Vagina (tissue), 2 donors: ENCODE data around the gene CHMP1B. TPM values are rescaled to one million over a fixed set of nuclear protein-coding genes. Genes with fewer than 3 reads are reported as not detected.

Source experiments
- DNase-seq, 2 donors: peaks; one replicate each; pipeline ENCODE4 v3.0.0-alpha.2; 2017; ENCODE audit errors: extremely low spot score in 2 of 2
- H3K27ac ChIP-seq: fragments of 200-600 bp; sonication (generic); one replicate; pipeline ENCODE4 v1.5.1; 2019
- H3K27me3 ChIP-seq: fragments of 200-600 bp; sonication (generic); one replicate; pipeline ENCODE4 v1.5.1; 2019
- H3K36me3 ChIP-seq, 2 donors: fragments of 200-600 bp; sonication (generic); one replicate each; pipeline ENCODE4 v1.5.1; 2017 to 2019
- H3K4me1 ChIP-seq: fragments of 200-600 bp; sonication (generic); one replicate; pipeline ENCODE4 v1.5.1; 2019
- H3K4me3 ChIP-seq, 2 donors: fragments of 200-600 bp; sonication (generic); 1 replicate in 1 of 2; 2 replicates in 1 of 2; pipeline ENCODE4 v1.5.1; 2016 to 2019
- H3K9me3 ChIP-seq: fragments of 200-600 bp; sonication (generic); one replicate; pipeline ENCODE4 v1.5.1; 2019
- CTCF ChIP-seq, 3 experiments: fragments of 450-650 bp in 2 of 3; fragments of 200-600 bp in 1 of 3; sonication (generic) in 1 of 3; IDR thresholded peaks; one replicate each; pipeline ENCODE4 v1.5.1; 2017 to 2019; ENCODE audit warnings: antibody characterized with exemption in 3 of 3, mild to moderate bottlenecking in 2 of 3, moderate library complexity in 2 of 3
- POLR2A ChIP-seq, 2 donors: fragments of 450-650 bp; IDR thresholded peaks; one replicate each; pipeline ENCODE4 v1.6.1; 2017; ENCODE audit warnings: antibody characterized with exemption in 2 of 2, mild to moderate bottlenecking in 2 of 2, moderate library complexity in 2 of 2
- POLR2AphosphoS5 ChIP-seq, 2 donors: sonication (generic); formaldehyde crosslinking; IDR thresholded peaks; one replicate each; pipeline ENCODE4 v1.9.0; 2017; ENCODE audit warnings: antibody characterized with exemption in 2 of 2, mild to moderate bottlenecking in 2 of 2, low read depth in 1 of 2; ENCODE audit not compliant: insufficient read depth in 1 of 2
- intact Hi-C: fragments of 100-400 bp; cut with DNase I; formaldehyde crosslinking; loops from one replicate; pipeline ENCODE4 v1.15.1; 2023
- total RNA-seq: library from RNA; depleted of rRNA; stranded (reverse); fragments of >200 nt; gene quantifications from one replicate; pipeline ENCODE4 v1.2.3, GENCODE V29; 2016

The CHMP1B gene
- total RNA-seq, 1 donor from 2014 or later: 44.7 TPM

DNA sequence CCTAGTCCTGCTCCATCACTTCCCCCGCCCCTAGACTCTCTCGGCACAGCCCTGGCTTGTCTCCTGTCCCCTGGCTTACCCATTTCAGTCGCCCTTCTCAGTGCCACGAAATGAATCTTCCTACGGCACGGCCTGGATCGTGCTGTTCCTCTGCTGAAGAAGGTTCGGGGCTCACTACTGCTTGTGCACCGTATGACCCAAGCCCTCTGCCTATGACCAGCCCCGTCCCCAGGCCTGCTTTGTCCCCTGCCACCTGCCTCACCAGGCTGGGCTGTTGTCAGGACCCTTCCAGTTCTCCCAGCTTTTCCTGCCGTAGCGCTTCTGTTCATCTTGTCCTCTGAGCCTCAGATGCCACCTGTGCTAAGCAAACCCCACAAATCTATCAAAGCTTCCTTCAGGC lies 13.9 kb downstream of the CHMP1B start:
- H3K27ac ChIP-seq: no peak overlapping the region

GRCh38 chr18:11866329-11866728 lies 15.1 kb downstream of the CHMP1B start:
- Histone ChIP-seq H3K27ac (no peak overlapping the region), H3K27me3 (no peaks in the 10 kb centered on the region), H3K9me3 (no peaks in the 10 kb centered on the region), H3K4me1 (no peaks in the 10 kb centered on the region), H3K4me3 (no peak overlapping the region), H3K36me3 (peaks cover 0 to 9% of the 10 kb centered on the region in 2 donors)
- intact Hi-C loops: no loop called here
- DNase-seq: no peak
- no peak for TF ChIP-seq CTCF (IDR thresholded peaks at IDR 0.05)
- TF ChIP-seq POLR2AphosphoS5 (IDR thresholded peaks at IDR 0.05; ENCODE audit: insufficient read depth in 1 of 2, low read depth in 1 of 2): no peak
- no peak for TF ChIP-seq POLR2A (IDR thresholded peaks at IDR 0.05)

More for the DNA sequence above, 13.9 kb downstream of the CHMP1B start:
- no peaks in the 10 kb centered on the region for H3K9me3 ChIP-seq
- intact Hi-C loops: no loop called here
- H3K4me1 ChIP-seq: peaks cover 4% of the 10 kb centered on the region
- H3K4me3 ChIP-seq: no peak overlapping the region
- TF ChIP-seq POLR2AphosphoS5 (IDR thresholded peaks at IDR 0.05; ENCODE audit: insufficient read depth in 1 of 2, low read depth in 1 of 2): no peak
- no peak for TF ChIP-seq POLR2A (IDR thresholded peaks at IDR 0.05)
- TF ChIP-seq CTCF (IDR thresholded peaks at IDR 0.05): no peak
- peaks cover 0 to 9% of the 10 kb centered on the region in 2 donors for H3K36me3 ChIP-seq
- no peak for DNase-seq
- H3K27me3 ChIP-seq: no peaks in the 10 kb centered on the region

DNA sequence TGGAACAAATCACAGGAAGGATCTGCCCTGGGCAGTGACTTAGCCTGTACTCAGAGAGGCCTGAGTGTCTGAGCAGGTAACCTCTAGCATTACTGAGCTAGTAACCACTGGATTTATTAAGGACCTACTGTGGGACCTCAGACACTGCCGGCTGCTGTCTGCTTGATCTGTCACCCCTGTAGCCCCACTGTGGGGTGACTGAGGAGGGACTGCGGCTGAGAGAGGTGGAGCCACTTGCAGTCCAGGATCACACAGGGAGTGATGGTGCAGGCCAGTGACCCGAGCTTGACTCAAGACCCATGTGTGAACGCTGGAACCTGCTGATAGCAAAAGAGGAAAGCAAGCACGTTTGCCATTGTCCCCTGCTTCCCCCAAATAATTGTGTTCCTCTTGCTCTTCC lies 15.6 kb downstream of the CHMP1B start:
- Histone ChIP-seq H3K36me3 (peaks cover 0 to 9% of the 10 kb centered on the region in 2 donors), H3K27me3 (no peaks in the 10 kb centered on the region), H3K9me3 (no peaks in the 10 kb centered on the region), H3K4me3 (no peak overlapping the region), H3K4me1 (no peaks in the 10 kb centered on the region), H3K27ac (no peak overlapping the region)
- DNase-seq: no peak
- intact Hi-C loops: no loop called here
- no peak for TF ChIP-seq POLR2A (IDR thresholded peaks at IDR 0.05)
- no peak for TF ChIP-seq POLR2AphosphoS5 (IDR thresholded peaks at IDR 0.05; ENCODE audit: insufficient read depth in 1 of 2, low read depth in 1 of 2)
- TF ChIP-seq CTCF (IDR thresholded peaks at IDR 0.05): no peak

DNA sequence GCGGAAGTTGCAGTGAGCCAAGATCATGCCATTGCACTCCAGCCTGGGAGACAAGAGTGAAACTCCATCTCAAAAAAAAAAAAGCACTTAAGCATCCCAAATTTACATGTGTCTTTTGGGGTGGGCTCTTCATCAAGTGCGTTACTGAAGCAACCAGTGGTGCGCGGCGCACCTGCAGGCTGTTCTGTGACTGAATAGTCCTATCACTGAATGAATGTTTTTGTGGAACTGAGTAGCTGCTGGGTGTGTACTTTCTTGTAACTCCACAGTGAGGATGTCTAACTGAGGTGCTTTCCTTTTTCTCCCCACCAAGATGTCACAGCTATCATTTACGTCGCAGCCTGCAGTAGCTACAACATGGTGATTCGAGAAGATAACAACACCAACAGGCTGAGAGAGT lies 17.0 kb downstream of the CHMP1B start:
- no peaks in the 10 kb centered on the region for H3K27me3 ChIP-seq
- peaks cover 0 to 9% of the 10 kb centered on the region in 2 donors for H3K36me3 ChIP-seq
- intact Hi-C loops: no loop called here
- TF ChIP-seq POLR2A (IDR thresholded peaks at IDR 0.05) (no peak), POLR2AphosphoS5 (IDR thresholded peaks at IDR 0.05; ENCODE audit: insufficient read depth in 1 of 2, low read depth in 1 of 2) (no peak), CTCF (IDR thresholded peaks at IDR 0.05) (no peak)
- DNase-seq: no peak
- no peak overlapping the region for H3K27ac ChIP-seq
- H3K4me3 ChIP-seq: no peak overlapping the region
- no peaks in the 10 kb centered on the region for H3K9me3 ChIP-seq
- H3K4me1 ChIP-seq: no peaks in the 10 kb centered on the region

GRCh38 chr18:11871501-11871900 lies 20.3 kb downstream of the CHMP1B start:
- no peaks in the 10 kb centered on the region for H3K4me1 ChIP-seq

More at GRCh38 chr18:11871501-11871900, 20.3 kb downstream of the CHMP1B start:
- Histone ChIP-seq H3K27ac (no peak overlapping the region), H3K36me3 (peaks cover 0 to 14% of the 10 kb centered on the region in 2 donors), H3K4me3 (no peak overlapping the region), H3K27me3 (no peaks in the 10 kb centered on the region), H3K9me3 (no peaks in the 10 kb centered on the region)
- DNase-seq: no peak
- intact Hi-C loops: no loop called here
- TF ChIP-seq POLR2AphosphoS5 (IDR thresholded peaks at IDR 0.05; ENCODE audit: insufficient read depth in 1 of 2, low read depth in 1 of 2) (no peak), POLR2A (IDR thresholded peaks at IDR 0.05) (no peak), CTCF (IDR thresholded peaks at IDR 0.05) (no peak)
